Nephron (organoid): ENCODE data around the gene MINDY2.

ENCODE experiments used
- H3K27ac Mint-ChIP-seq, 3 experiments: 2 replicates each; pipeline ENCODE4 v1.8.0; 2020; ENCODE audit warnings: mixed read lengths in 3 of 3, mild to moderate bottlenecking in 2 of 3, moderate library complexity in 1 of 3
- H3K27me3 Mint-ChIP-seq: 2 replicates; pipeline ENCODE4 v1.8.0; 2021; ENCODE audit warnings: low read depth, mild to moderate bottlenecking, moderate library complexity, mixed read lengths
- H3K36me3 Mint-ChIP-seq: 2 replicates; pipeline ENCODE4 v1.8.0; 2020; ENCODE audit warnings: low read depth, mixed read lengths
- H3K4me1 Mint-ChIP-seq: 2 replicates; pipeline ENCODE4 v1.8.0; 2020; ENCODE audit warnings: mixed read lengths
- H3K4me3 Mint-ChIP-seq, 3 experiments: 2 replicates each; pipeline ENCODE4 v1.8.0; 2020; ENCODE audit warnings: mild to moderate bottlenecking in 3 of 3, mixed read lengths in 3 of 3, moderate library complexity in 2 of 3
- H3K9me3 Mint-ChIP-seq: 2 replicates; pipeline ENCODE4 v1.8.0; 2020; ENCODE audit warnings: mixed read lengths
- TF ChIP-seq, protein P1 (sequence below), 3 experiments: fragments of 200-600 bp; sonication (generic); IDR thresholded peaks; one replicate each; pipeline ENCODE4 v1.5.0; 2021; ENCODE audit warnings: antibody characterized with exemption in 3 of 3; ENCODE audit not compliant: unreplicated experiment in 3 of 3

Gene MINDY2

DNA sequence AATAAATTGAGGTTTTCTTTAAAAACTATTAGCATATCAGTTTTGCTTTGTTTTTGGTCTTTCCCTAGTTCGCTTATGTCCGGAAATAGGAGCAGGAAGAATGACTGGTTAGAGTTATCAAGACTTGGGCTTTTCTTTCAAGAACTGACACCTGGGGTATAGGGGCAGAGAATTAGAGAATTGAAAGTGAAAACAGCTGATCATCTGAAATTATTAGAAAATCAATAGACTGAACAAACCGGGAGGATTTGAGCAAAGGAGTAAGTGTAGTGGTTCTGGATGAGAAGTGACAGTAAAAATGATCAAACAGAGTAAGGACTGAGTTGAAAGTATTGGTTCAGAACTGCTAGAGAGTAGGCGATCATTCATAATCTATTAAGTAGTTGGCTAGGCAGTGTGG is 6.0 kb downstream of the MINDY2 start:
- Mint-ChIP-seq H3K36me3 (peaks cover 11% of the 10 kb centered on the region), H3K27me3 (no peaks in the 10 kb centered on the region), H3K27ac (no peak overlapping the region), H3K9me3 (no peaks in the 10 kb centered on the region), H3K4me3 (no peak overlapping the region), H3K4me1 (peaks cover 4% of the 10 kb centered on the region)
- TF ChIP-seq, protein P1, sequence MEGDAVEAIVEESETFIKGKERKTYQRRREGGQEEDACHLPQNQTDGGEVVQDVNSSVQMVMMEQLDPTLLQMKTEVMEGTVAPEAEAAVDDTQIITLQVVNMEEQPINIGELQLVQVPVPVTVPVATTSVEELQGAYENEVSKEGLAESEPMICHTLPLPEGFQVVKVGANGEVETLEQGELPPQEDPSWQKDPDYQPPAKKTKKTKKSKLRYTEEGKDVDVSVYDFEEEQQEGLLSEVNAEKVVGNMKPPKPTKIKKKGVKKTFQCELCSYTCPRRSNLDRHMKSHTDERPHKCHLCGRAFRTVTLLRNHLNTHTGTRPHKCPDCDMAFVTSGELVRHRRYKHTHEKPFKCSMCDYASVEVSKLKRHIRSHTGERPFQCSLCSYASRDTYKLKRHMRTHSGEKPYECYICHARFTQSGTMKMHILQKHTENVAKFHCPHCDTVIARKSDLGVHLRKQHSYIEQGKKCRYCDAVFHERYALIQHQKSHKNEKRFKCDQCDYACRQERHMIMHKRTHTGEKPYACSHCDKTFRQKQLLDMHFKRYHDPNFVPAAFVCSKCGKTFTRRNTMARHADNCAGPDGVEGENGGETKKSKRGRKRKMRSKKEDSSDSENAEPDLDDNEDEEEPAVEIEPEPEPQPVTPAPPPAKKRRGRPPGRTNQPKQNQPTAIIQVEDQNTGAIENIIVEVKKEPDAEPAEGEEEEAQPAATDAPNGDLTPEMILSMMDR (IDR thresholded peaks at IDR 0.05; ENCODE audit: unreplicated experiment in 3 of 3), result no peak

DNA sequence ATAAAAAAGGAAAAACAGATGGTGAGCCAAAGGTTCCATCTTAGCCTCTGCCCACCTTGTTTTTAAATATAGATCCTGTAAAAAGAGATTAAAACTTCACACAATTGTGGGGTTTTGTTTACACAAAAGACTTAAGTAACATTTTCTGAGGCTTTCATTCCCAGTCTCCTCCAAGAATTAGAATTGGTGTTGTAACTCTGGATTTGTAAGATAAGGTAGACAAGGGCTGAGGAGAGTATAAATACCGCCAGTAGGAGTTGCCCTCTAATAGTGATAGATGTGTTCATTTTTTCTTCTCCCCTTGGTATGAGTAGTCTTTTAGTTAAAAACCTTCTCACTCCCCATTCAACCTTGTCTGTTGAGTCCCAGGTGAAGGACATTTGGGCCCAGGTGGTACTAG is 8.5 kb downstream of the MINDY2 start:
- Mint-ChIP-seq H3K9me3 (no peaks in the 10 kb centered on the region), H3K36me3 (peaks cover 11% of the 10 kb centered on the region), H3K4me1 (peaks cover 4% of the 10 kb centered on the region), H3K4me3 (no peak overlapping the region), H3K27me3 (no peaks in the 10 kb centered on the region), H3K27ac (no peak overlapping the region)
- TF ChIP-seq, protein P1 (IDR thresholded peaks at IDR 0.05; ENCODE audit: unreplicated experiment in 3 of 3), result no peak

DNA sequence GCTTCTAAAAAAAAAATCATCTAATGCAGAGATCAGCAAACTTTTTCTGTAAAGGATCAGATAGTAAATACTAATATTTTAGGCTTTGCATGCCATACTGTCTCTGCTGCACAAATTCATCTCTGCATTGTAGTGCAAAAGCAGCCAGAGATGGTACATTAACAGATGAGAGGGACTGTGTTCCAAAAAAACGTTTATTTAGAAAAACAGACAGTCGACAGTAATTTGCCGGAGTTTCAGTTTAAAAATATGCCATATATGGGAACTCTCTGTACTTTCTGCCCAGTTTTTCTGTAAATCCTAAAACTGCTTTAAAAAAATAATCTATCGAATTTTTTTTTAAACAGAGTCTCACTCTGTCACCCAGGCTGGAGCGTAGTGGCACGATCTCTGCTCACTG is 14.3 kb downstream of the MINDY2 start:
- H3K27ac Mint-ChIP-seq, result peak overlapping the region in 1 of 3 experiments; percentile 21
- H3K27me3 Mint-ChIP-seq, result no peaks in the 10 kb centered on the region
- TF ChIP-seq, protein P1 (IDR thresholded peaks at IDR 0.05; ENCODE audit: unreplicated experiment in 3 of 3), result no peak
- H3K4me3 Mint-ChIP-seq, result no peak overlapping the region
- H3K36me3 Mint-ChIP-seq, result peaks cover 22% of the 10 kb centered on the region
- H3K9me3 Mint-ChIP-seq, result no peaks in the 10 kb centered on the region
- no peaks in the 10 kb centered on the region for H3K4me1 Mint-ChIP-seq

DNA sequence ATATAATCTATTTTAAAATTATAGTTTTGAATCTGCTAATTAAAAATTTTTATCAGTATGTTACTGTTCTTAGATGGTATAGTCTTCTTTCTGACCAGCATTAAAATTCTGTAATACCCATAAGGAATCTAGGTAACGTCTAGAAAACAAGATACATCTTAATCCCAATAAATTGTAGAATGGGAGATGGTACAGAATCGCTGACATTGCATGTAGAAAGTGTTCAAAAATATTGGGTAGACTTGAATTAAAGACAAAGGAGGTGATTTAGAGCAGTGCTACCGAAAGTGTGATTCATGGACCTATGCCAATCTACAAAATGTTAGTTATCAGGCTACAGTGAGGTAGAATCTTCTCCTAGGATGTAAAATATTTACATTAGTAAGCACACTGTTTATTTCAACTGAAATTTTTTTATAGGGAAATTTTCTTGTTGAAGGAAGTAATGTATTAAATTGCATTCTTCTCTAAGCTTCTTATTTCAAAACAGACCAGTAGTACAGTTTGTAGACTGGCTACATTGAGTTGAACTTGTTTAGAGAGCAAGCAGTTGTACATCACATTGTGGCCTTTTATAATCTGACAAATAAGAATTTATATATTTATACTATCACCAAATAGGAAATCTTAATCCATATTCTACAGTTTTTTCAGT is 17.1 kb downstream of the MINDY2 start:
- no peak overlapping the region for H3K27ac Mint-ChIP-seq

DNA sequence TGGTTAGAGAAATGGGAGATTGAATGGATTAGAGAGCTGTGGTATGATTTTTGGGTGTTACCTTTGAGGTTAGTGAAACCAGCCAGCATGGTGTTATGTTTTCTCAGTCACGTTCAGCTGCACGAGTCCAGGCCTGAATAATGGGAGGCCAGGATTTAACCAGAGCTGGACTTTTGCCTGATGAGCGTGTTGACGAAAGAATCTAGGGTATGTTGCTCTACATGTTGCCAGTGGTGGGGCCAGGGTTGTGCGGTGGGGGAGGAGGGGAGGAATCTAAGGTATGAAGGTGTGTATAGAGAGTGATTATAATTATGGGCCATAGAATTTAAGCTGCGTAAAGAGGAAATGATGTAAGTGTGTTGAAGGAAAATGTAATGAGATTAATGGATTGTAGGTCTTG is 22.8 kb downstream of the MINDY2 start:
- H3K4me1 Mint-ChIP-seq, result no peaks in the 10 kb centered on the region

More for the DNA sequence above, 17.1 kb downstream of the MINDY2 start:
- Mint-ChIP-seq H3K4me1 (no peaks in the 10 kb centered on the region), H3K36me3 (peaks cover 30% of the 10 kb centered on the region), H3K4me3 (no peak overlapping the region), H3K27me3 (no peaks in the 10 kb centered on the region), H3K9me3 (no peaks in the 10 kb centered on the region)
- TF ChIP-seq, protein P1 (IDR thresholded peaks at IDR 0.05; ENCODE audit: unreplicated experiment in 3 of 3), result no peak

More for the DNA sequence above, 22.8 kb downstream of the MINDY2 start:
- Mint-ChIP-seq H3K4me3 (no peak overlapping the region), H3K36me3 (peaks cover 36% of the 10 kb centered on the region), H3K27me3 (no peaks in the 10 kb centered on the region), H3K27ac (peak overlapping the region in 2 of 3 experiments; percentile 16 to 73), H3K9me3 (no peaks in the 10 kb centered on the region)
- TF ChIP-seq, protein P1 (IDR thresholded peaks at IDR 0.05; ENCODE audit: unreplicated experiment in 3 of 3), result no peak
